ENCODE results near the gene COL19A1.

DNA sequence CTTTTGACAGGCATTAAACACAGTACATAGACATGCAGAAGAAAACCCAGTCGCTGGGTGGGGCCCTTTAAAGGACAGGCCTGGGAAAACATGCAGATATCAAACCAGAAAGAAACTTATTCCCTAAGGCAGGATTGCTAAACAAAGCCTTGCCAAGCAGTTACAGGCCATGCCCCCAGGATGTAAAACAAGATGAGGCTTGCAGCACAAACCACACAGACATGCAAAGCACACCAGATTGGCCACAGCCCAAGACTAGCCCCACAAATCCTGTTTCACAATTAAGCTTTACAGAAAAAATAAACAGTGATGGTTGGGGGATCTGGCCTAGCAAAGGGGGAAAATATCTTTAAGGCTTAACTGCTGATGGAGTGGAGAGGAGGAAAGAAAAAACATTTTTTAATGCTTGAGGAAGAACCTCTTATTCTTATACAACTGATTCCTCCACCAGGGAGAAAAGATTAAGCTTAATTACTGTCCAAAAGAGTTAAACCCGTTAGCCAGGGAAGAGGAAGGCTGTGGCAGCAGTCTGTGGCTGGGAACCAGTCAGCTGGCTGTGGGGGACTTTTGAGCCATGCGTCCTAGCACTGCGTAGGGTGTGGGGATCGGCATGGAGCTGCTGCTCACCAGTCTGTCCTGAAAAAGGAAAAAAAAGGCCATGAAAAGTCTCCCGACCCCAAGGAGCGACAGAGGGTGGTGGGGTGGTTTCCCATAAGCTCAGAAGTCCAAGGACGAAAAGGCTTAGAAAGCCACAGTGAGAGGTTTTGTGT is 28.4 kb downstream of the COL19A1 start:
- TF ChIP-seq, protein P1, sequence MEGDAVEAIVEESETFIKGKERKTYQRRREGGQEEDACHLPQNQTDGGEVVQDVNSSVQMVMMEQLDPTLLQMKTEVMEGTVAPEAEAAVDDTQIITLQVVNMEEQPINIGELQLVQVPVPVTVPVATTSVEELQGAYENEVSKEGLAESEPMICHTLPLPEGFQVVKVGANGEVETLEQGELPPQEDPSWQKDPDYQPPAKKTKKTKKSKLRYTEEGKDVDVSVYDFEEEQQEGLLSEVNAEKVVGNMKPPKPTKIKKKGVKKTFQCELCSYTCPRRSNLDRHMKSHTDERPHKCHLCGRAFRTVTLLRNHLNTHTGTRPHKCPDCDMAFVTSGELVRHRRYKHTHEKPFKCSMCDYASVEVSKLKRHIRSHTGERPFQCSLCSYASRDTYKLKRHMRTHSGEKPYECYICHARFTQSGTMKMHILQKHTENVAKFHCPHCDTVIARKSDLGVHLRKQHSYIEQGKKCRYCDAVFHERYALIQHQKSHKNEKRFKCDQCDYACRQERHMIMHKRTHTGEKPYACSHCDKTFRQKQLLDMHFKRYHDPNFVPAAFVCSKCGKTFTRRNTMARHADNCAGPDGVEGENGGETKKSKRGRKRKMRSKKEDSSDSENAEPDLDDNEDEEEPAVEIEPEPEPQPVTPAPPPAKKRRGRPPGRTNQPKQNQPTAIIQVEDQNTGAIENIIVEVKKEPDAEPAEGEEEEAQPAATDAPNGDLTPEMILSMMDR (IDR thresholded peaks at IDR 0.05): no peak
- TF ChIP-seq POLR2A (IDR thresholded peaks at IDR 0.05): no peak
